ENCODE measurements around the gene MEIG1. TPM values are rescaled to one million over a fixed set of nuclear protein-coding genes. Genes with fewer than 3 reads are reported as not detected.
"Not testable (repeated sequence)": the region's sequence is repeated elsewhere in the genome, so short reads cannot be mapped to it uniquely, and the experiment has no call there.

The MEIG1 gene
- total RNA-seq (2014; rRNA removed; shearing (Covaris generic)): not detected in 2 replicates

GRCh38 chr10:14959221-14960057 is at the start of gene MEIG1:
TSS of gene MEIG1 (plus strand) at chr10:14959388. CDS start at chr10:14966469, 7,081 bp downstream.
- peak; percentile 86 for DNase-seq (ENCODE audit: low read depth)

- DNase-seq (ENCODE audit: low read depth): no peak
Observed at GRCh38 chr10:14910953-14911352, 48.2 kb upstream of the MEIG1 start.

- no peak for DNase-seq (ENCODE audit: low read depth)
Observed at GRCh38 chr10:14911801-14912200, 47.4 kb upstream of the MEIG1 start.

GRCh38 chr10:14916600-14916999 is 42.6 kb upstream of the MEIG1 start:
- no peak for DNase-seq (ENCODE audit: low read depth)

GRCh38 chr10:14917827-14918226 is 41.4 kb upstream of the MEIG1 start:
- DNase-seq (ENCODE audit: low read depth): no peak

GRCh38 chr10:14918964-14919363 is 40.2 kb upstream of the MEIG1 start:
- no peak for DNase-seq (ENCODE audit: low read depth)

GRCh38 chr10:14924013-14924412 is 35.2 kb upstream of the MEIG1 start:
- DNase-seq (ENCODE audit: low read depth): no peak

- DNase-seq (ENCODE audit: low read depth): no peak
Observed at GRCh38 chr10:14925268-14925667, 33.9 kb upstream of the MEIG1 start.

GRCh38 chr10:14926061-14926470 is 33.1 kb upstream of the MEIG1 start:
- no peak for DNase-seq (ENCODE audit: low read depth)

- DNase-seq (ENCODE audit: low read depth): no peak
Observed at GRCh38 chr10:14926722-14927416, 32.3 kb upstream of the MEIG1 start.

- no peak for DNase-seq (ENCODE audit: low read depth)
Observed at GRCh38 chr10:14930610-14931009, 28.6 kb upstream of the MEIG1 start.

GRCh38 chr10:14936584-14936983 is 22.6 kb upstream of the MEIG1 start:
- no peak for DNase-seq (ENCODE audit: low read depth)

GRCh38 chr10:14938971-14939370 is 20.2 kb upstream of the MEIG1 start:
- peak; percentile 55 for DNase-seq (ENCODE audit: low read depth)

GRCh38 chr10:14942147-14942949 is 16.8 kb upstream of the MEIG1 start:
- DNase-seq (ENCODE audit: low read depth): not testable (repeated sequence)

- not testable (repeated sequence) for DNase-seq (ENCODE audit: low read depth)
Observed at GRCh38 chr10:14942950-14943338, 16.2 kb upstream of the MEIG1 start.

- DNase-seq (ENCODE audit: low read depth): no peak
Observed at GRCh38 chr10:14945108-14945507, 14.1 kb upstream of the MEIG1 start.

- DNase-seq (ENCODE audit: low read depth): no peak
Observed at GRCh38 chr10:14947268-14947667, 11.9 kb upstream of the MEIG1 start.

GRCh38 chr10:14949291-14949690 is 9.9 kb upstream of the MEIG1 start:
- DNase-seq (ENCODE audit: low read depth): no peak

GRCh38 chr10:14952851-14953423 is 6.3 kb upstream of the MEIG1 start:
- no peak for DNase-seq (ENCODE audit: low read depth)

- DNase-seq (ENCODE audit: low read depth): peak; percentile 56
Observed at GRCh38 chr10:14953424-14954000, 5.7 kb upstream of the MEIG1 start.

GRCh38 chr10:14954001-14954770 is 5.0 kb upstream of the MEIG1 start, which contains the start of gene DCLRE1C:
TSS of gene DCLRE1C (minus strand) at chr10:14954096. CDS start at chr10:14954010, 86 bp downstream.
- peak; percentile 86 for DNase-seq (ENCODE audit: low read depth)

All from M059J (cell line).